D721Med (cell line): ENCODE results near the gene ACTR5.

Experiments used
- DNase-seq: peaks from one replicate; pipeline ENCODE4 v3.0.0; 2011; ENCODE audit warnings: low spot score; ENCODE audit not compliant: insufficient read length
- FAIRE-seq: peaks from 2 replicates; lab custom pipeline; 2011; peaks lifted over from hg19 to GRCh38; lab: Jason Lieb, UNC
- TF ChIP-seq, protein P1 (sequence below): IDR thresholded peaks from 2 replicates; pipeline ENCODE4 v1.5.1; 2012; ENCODE audit warnings: mild to moderate bottlenecking, control low read depth; ENCODE audit not compliant: insufficient read depth; ENCODE audit errors: missing control alignments

Gene ACTR5

DNA sequence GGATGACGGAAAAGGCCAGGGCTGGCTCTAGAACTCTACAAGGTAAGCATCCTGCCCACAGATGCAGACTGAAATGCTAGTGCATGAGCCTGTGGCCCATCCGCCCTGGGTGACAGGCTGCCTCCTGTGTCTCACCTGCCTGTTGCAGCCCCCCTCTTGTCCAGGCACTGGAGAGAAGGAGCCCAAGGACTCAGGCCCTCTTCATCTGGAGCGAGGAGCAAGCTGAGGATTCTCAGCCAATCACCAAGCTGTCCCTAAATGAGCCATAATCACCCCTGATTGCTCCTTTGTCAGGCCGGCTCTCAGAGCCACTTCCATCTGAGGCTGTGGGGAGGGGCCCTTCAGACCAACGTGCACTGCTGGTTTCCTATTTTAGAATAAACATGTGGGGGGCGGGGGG is 34.0 kb upstream of the ACTR5 start:
- TF ChIP-seq, protein P1, sequence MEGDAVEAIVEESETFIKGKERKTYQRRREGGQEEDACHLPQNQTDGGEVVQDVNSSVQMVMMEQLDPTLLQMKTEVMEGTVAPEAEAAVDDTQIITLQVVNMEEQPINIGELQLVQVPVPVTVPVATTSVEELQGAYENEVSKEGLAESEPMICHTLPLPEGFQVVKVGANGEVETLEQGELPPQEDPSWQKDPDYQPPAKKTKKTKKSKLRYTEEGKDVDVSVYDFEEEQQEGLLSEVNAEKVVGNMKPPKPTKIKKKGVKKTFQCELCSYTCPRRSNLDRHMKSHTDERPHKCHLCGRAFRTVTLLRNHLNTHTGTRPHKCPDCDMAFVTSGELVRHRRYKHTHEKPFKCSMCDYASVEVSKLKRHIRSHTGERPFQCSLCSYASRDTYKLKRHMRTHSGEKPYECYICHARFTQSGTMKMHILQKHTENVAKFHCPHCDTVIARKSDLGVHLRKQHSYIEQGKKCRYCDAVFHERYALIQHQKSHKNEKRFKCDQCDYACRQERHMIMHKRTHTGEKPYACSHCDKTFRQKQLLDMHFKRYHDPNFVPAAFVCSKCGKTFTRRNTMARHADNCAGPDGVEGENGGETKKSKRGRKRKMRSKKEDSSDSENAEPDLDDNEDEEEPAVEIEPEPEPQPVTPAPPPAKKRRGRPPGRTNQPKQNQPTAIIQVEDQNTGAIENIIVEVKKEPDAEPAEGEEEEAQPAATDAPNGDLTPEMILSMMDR = no peak
- FAIRE-seq (no peak), DNase-seq (no peak)

DNA sequence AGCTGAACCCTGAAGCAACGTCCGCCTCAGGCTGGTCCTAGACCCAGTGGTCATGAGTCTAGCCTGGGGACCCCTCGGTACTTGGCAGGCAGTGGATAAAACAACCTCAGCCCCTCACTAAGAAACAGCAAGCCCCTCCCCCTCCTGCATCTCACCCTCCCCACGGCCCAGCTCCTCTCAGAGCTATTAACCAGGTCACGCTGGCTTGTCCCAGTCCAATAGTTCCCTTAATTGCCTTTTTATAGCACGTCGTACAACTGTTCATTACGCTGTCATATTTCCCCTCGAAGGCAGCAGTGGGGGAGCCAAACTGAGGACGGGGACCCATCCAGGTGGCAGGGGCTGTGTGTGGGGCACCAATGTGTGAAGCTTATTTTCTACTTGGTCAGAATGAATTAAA is 32.6 kb upstream of the ACTR5 start:
- DNase-seq (no peak), FAIRE-seq (no peak)
- TF ChIP-seq, protein P1 = no peak

DNA sequence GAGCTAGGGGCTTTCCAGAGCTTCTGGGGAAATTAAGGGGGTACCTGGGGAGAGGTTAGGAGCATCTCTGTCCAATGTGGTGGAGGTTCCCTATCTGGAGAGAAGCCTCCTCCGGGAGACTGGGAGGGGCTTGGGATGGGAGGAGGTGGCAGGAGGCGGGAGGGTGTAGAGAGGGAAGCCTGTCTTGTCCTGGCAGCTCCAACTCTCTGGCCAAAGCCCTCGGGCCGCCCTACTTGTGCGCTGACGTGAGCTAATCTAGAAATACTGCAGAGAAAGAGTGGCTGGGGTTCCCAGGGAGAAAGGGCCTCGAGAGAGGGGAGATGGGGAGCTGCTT is 25.6 kb upstream of the ACTR5 start:
- DNase-seq = peak; percentile 24
- no peak for FAIRE-seq
- TF ChIP-seq, protein P1 = no peak

DNA sequence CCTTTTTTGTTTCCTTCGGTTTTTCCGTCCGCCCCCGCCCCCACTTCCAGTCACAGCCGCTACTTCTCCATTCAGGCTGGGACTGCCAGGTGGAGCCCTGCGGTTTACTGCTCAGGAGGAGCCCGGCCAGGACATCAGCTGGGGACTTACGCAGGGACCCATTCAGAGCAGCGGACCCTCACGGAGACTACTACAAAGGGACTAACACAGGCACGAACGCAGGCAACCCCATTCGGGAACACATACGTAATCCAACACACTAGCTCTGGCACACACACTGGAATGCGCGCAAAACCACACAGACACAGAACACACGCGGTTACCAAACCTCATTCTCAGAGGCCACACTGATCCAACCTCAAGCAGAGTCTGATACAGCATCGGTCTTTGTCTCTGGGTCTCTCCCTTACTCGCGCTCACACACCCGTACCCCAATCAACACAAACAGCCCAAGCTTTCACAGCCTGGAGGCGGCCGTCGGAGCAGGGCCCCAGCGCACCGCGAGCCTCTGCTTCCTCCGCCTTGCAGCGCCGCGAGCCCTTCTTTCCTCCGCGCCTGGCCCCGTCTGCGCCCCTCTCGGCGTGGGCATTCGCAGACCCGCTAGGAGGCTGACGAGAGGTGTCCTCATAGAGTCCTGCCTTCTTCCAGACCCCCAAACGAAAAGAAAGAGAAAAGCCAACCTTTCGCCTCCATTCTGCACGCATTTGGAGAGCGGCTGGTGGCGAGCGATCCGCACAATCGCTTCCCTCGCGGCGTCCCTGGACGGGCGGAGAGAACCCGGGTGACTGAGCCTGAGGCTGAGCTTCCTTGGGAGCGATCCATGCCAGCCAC is 25.0 kb upstream of the ACTR5 start:
- FAIRE-seq (no peak), DNase-seq (peak; percentile 36)
- TF ChIP-seq, protein P1 = no peak

DNA sequence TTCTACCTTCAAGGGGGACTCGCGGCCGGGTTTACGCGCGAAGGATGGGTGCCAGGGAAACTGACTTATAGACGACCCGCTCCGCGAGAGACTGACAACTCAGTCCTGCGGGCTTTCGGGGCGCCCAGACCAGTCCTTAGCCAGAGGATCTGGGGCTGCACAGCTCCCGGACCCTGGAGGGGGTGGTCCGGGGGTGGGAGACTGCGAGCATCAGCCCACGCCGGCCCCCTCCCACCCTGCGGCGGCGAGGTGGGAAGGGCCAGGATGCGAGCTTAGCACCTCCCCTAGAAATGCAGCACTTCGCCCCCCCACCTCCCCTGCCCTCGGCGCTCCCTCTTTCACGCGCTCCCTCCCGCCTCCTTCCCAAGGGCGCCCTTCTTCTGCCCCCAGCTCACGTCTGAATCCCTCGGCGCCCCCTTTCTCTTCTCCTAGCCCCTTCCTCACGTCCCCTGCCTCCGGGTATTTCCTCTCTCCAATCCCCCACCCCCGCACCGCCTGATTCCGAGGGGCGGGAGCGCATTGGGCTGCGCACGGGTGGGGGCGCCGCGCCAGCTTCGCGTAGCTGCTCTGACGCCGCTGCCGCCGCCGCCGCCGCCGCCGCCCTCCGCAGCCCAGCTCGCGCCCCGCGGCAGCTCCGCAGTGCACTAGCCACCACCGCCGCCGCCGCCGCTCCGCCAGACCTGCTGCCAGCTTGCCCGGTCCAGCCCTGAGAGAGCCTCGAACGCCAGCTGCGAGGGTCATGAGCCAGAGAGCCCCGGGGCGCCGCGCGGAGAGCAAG is 24.2 kb upstream of the ACTR5 start, which contains the start of gene SLC32A1:
TSS of gene SLC32A1 (plus strand) at position 639 of the 778 bp plus-strand sequence. CDS start 239 bp downstream, outside the sequence.
- DNase-seq = peak; percentile 26
- FAIRE-seq = no peak
- TF ChIP-seq, protein P1 = no peak

DNA sequence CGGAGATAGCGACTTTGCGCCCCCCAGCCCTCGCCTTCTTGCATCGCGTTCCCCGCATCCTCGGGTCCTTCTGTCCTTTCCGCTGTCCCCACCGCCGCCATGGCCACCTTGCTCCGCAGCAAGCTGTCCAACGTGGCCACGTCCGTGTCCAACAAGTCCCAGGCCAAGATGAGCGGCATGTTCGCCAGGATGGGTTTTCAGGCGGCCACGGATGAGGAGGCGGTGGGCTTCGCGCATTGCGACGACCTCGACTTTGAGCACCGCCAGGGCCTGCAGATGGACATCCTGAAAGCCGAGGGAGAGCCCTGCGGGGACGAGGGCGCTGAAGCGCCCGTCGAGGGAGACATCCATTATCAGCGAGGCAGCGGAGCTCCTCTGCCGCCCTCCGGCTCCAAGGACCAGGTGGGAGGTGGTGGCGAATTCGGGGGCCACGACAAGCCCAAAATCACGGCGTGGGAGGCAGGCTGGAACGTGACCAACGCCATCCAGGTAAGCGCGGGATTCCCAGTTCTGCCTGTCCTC is 23.6 kb upstream of the ACTR5 start:
- DNase-seq = peak; percentile 32
- TF ChIP-seq, protein P1 = no peak
- FAIRE-seq = no peak
